Cardiac fibroblast (primary cell): ENCODE measurements around the gene RTKN.

Source experiments
- DNase-seq, 2 donors: peaks; one replicate each; pipeline versions ENCODE4 v3.0.0 to v3.0.0-alpha.2; 2010; ENCODE audit warnings: low read depth in 2 of 2
- H3K4me3 ChIP-seq, 2 donors: replicated peaks in 1 of 2; 1 replicate in 1 of 2; 2 replicates in 1 of 2; pipeline ENCODE4 v1.5.1; 2011; ENCODE audit warnings: low read depth in 2 of 2, low read length in 2 of 2, mild to moderate bottlenecking in 2 of 2, moderate library complexity in 1 of 2
- TF ChIP-seq, protein P1 (sequence below): IDR thresholded peaks from one replicate; pipeline ENCODE4 v1.5.1; 2011; ENCODE audit warnings: low read depth, mild to moderate bottlenecking, low read length, inconsistent platforms

RTKN gene

GRCh38 chr2:74429487-74430451, 12.0 kb downstream of the RTKN start:
- H3K4me3 ChIP-seq, result no peak overlapping the region
- DNase-seq, result peak in 1 of 2 donors; percentile 42
- TF ChIP-seq, protein P1, sequence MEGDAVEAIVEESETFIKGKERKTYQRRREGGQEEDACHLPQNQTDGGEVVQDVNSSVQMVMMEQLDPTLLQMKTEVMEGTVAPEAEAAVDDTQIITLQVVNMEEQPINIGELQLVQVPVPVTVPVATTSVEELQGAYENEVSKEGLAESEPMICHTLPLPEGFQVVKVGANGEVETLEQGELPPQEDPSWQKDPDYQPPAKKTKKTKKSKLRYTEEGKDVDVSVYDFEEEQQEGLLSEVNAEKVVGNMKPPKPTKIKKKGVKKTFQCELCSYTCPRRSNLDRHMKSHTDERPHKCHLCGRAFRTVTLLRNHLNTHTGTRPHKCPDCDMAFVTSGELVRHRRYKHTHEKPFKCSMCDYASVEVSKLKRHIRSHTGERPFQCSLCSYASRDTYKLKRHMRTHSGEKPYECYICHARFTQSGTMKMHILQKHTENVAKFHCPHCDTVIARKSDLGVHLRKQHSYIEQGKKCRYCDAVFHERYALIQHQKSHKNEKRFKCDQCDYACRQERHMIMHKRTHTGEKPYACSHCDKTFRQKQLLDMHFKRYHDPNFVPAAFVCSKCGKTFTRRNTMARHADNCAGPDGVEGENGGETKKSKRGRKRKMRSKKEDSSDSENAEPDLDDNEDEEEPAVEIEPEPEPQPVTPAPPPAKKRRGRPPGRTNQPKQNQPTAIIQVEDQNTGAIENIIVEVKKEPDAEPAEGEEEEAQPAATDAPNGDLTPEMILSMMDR, result no peak

- no peak overlapping the region for H3K4me3 ChIP-seq
- TF ChIP-seq, protein P1, result no peak
- DNase-seq, result no peak
These were observed 13.1 kb downstream of the RTKN start for GRCh38 chr2:74428675-74429074.

DNA sequence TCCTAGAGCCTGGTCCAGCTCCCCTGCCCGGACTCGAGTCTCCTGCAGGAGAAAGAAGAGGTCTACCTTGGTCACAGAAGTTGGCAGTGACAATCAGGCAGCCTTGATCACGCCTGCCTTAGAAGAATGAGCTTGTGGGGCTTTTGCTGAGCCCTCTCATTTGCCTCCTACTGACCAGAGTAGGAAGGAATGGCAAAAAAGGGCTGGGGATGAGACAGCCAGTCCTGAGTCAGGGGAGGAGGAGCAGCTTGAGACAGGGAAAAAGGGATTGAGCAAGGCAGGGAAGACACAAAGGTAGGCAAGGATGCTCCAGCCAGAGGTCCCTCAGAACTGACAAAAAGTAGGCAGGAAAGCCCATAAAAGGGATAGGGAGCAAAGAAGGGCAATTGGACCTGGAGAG, 14.2 kb downstream of the RTKN start:
- TF ChIP-seq, protein P1, result no peak
- no peak overlapping the region for H3K4me3 ChIP-seq
- DNase-seq, result no peak

- TF ChIP-seq, protein P1, result no peak
- DNase-seq, result no peak
- no peak overlapping the region for H3K4me3 ChIP-seq
These were observed 15.5 kb downstream of the RTKN start for GRCh38 chr2:74426181-74426758.

DNA sequence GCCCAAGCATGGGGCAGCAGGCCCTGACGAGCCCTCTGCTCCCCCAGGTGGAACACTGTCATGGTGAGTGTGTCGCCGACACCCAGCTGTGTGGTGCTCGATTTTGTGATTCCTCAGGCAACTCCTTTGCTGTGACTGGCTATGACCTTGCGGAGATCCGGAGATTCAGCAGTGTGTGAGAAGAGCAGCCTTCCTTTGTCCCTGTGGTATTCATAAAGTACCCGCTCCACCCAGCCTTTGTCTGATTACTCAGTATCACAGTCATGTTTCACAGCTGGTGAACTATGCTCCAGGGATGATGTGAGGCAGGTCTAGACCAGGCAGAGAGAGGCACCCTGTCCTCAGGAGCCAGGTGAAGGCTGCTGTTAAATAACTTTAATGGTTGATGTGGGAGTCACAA, 16.2 kb downstream of the RTKN start:
- H3K4me3 ChIP-seq, result no peak overlapping the region
- TF ChIP-seq, protein P1, result no peak
- no peak for DNase-seq

DNA sequence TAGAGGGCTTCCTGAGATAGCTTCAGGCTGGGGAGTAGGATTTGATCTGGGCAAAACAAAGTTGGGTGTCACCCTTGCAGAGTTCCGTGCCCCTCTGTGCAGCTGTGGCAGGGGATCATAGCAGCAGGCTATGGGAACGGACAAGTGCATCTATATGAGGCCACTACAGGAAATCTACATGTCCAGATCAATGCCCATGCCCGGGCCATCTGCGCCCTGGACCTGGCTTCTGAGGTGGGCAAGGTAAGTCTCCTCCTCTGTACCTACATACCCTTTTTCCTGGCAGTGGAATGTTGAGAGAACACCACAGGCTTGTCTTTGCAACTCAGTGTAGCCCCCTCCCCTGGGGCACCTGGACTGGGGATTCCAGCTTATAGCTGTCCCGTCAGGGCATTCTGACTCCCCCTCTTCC, 16.7 kb downstream of the RTKN start:
- H3K4me3 ChIP-seq, result no peak overlapping the region
- TF ChIP-seq, protein P1, result no peak
- DNase-seq, result no peak
